RWPE2 (cell line): Measurements from ENCODE around the gene FYCO1.

Source experiments
- ATAC-seq: fragments of 200-7000 bp; cut with Tn5 transposase; 3 replicates; pipeline ENCODE4 v1.9.1; 2021; ENCODE audit warnings: low read depth
- DNase-seq: peaks from one replicate; pipeline ENCODE4 v3.0.0-alpha.2; 2020; ENCODE audit warnings: low spot score
- H3K27ac ChIP-seq: fragments of 450-650 bp; 2 replicates; pipeline ENCODE4 v1.5.1; 2017; ENCODE audit warnings: mild to moderate bottlenecking; ENCODE audit not compliant: poor library complexity, severe bottlenecking
- H3K27me3 ChIP-seq: fragments of 250-450 bp; sonication (Bioruptor Pico); 2 replicates; pipeline ENCODE4 v1.5.1; 2021; ENCODE audit warnings: mild to moderate bottlenecking, moderate library complexity; ENCODE audit not compliant: insufficient read depth, poor library complexity, severe bottlenecking
- H3K36me3 ChIP-seq: fragments of 250-450 bp; sonication (Bioruptor Pico); 2 replicates; pipeline ENCODE4 v1.5.1; 2020; ENCODE audit warnings: low read depth, mild to moderate bottlenecking, moderate library complexity
- H3K4me1 ChIP-seq: fragments of 250-450 bp; sonication (Bioruptor Pico); 2 replicates; pipeline ENCODE4 v1.5.1; 2021; ENCODE audit warnings: mild to moderate bottlenecking, moderate library complexity; ENCODE audit not compliant: insufficient read depth, poor library complexity, severe bottlenecking
- H3K4me3 ChIP-seq: fragments of 250-450 bp; sonication (Bioruptor Pico); 2 replicates; pipeline ENCODE4 v1.5.1; 2021; ENCODE audit warnings: mild to moderate bottlenecking, moderate library complexity; ENCODE audit not compliant: severe bottlenecking
- H3K9me3 ChIP-seq: fragments of 250-450 bp; sonication (Bioruptor Pico); 2 replicates; pipeline ENCODE4 v1.5.1; 2021; ENCODE audit warnings: mild to moderate bottlenecking, moderate library complexity; ENCODE audit not compliant: severe bottlenecking
- TF ChIP-seq, protein P1 (sequence below): fragments of 450-650 bp; IDR thresholded peaks from one replicate; pipeline ENCODE4 v1.5.1; 2017; ENCODE audit warnings: mild to moderate bottlenecking, moderate library complexity; ENCODE audit not compliant: poor library complexity, severe bottlenecking

FYCO1 gene

DNA sequence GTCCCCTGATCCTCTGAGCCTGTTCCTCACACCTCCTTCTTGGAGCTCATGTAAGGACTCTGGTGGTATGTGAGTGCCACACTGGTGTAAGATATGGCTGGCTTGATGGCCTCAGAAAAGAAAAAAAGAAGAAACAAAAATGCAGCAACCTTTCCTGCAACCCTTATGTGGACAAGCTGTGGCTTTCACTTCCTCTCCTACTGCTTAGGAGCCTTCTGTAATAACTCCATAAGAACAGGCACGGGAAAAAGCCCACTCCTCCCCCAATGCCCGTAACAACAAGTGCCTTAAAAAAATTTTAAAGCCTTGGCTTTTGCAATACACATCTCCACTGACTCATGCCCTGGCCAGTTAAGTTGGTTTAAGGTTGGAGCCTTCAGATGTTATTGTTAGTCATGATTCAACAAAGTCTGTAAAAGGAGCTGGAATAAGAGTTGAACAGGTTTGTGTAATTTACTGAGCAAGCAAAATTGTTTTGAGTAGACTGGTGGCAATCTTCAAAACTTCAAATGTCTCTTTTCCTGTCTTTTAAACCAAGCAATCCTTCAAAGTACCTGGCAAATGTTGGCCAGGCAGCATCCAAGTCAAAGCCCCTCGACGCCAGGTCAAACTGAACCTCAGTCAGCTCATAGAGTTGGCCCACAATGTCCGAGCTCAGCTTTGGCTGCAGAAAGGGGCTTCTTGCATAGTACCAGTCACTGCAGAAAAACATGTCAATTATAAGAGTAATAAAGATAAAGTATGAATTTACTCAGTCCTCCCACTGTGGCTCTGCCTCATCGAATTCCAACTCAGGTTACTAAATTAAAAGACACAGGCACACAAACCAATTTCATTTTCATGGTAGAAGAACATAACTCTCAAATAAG is 22.9 kb downstream of the FYCO1 start:
- Histone ChIP-seq H3K9me3 (no peaks in the 10 kb centered on the region), H3K27me3 (no peaks in the 10 kb centered on the region), H3K36me3 (peaks cover 53% of the 10 kb centered on the region), H3K27ac (peak overlapping the region; percentile 12), H3K4me1 (peaks cover 11% of the 10 kb centered on the region), H3K4me3 (no peak overlapping the region)
- no peak for DNase-seq
- TF ChIP-seq, protein P1, sequence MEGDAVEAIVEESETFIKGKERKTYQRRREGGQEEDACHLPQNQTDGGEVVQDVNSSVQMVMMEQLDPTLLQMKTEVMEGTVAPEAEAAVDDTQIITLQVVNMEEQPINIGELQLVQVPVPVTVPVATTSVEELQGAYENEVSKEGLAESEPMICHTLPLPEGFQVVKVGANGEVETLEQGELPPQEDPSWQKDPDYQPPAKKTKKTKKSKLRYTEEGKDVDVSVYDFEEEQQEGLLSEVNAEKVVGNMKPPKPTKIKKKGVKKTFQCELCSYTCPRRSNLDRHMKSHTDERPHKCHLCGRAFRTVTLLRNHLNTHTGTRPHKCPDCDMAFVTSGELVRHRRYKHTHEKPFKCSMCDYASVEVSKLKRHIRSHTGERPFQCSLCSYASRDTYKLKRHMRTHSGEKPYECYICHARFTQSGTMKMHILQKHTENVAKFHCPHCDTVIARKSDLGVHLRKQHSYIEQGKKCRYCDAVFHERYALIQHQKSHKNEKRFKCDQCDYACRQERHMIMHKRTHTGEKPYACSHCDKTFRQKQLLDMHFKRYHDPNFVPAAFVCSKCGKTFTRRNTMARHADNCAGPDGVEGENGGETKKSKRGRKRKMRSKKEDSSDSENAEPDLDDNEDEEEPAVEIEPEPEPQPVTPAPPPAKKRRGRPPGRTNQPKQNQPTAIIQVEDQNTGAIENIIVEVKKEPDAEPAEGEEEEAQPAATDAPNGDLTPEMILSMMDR = no peak
- ATAC-seq = peak; percentile 98

DNA sequence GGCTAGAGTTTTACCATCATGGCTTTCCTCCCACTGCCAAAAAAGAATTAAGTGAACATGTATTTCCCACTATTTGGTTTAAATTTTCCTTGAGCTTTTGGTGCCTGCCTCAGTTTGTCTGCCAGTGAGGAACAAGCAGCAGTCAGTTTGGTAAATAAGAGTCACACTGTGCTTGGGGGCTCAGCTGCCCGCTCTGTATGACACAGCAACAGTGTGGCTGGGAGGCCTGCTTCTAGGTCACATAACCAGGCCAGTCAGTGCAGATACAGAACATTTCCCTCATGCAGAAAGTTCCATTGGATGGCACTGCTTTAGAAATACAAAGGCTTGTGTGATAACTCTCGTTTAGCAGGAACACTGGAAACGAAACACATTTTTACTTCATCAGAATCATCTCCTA is 25.7 kb downstream of the FYCO1 start:
- Histone ChIP-seq H3K4me1 (peaks cover 11% of the 10 kb centered on the region), H3K27ac (no peak overlapping the region), H3K4me3 (no peak overlapping the region), H3K9me3 (no peaks in the 10 kb centered on the region), H3K27me3 (no peaks in the 10 kb centered on the region), H3K36me3 (peaks cover 50% of the 10 kb centered on the region)
- TF ChIP-seq, protein P1 = no peak
- no peak for DNase-seq
- ATAC-seq = no peak

DNA sequence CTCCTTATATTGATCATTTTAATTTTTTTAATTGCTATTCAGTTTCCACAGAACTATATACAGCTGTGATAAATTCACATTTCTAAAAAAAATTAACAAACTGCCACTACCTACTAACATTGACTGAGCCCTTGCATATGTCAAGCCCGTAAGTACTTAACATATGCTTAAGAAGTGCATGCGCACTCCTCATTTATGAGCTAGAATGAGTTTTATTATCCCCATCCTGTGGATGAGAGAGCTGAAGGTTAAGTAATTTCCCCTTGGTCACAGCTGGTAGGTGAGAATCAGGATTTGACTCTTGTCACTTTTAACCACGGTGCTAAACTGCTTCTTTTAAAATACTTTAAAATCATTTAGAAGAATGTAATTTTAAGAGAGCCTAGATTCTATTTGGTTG is 26.5 kb downstream of the FYCO1 start:
- Histone ChIP-seq H3K36me3 (peaks cover 58% of the 10 kb centered on the region), H3K4me1 (peaks cover 11% of the 10 kb centered on the region), H3K9me3 (no peaks in the 10 kb centered on the region), H3K27me3 (no peaks in the 10 kb centered on the region), H3K27ac (no peak overlapping the region), H3K4me3 (no peak overlapping the region)
- DNase-seq (no peak), ATAC-seq (no peak)
- TF ChIP-seq, protein P1 = no peak

DNA sequence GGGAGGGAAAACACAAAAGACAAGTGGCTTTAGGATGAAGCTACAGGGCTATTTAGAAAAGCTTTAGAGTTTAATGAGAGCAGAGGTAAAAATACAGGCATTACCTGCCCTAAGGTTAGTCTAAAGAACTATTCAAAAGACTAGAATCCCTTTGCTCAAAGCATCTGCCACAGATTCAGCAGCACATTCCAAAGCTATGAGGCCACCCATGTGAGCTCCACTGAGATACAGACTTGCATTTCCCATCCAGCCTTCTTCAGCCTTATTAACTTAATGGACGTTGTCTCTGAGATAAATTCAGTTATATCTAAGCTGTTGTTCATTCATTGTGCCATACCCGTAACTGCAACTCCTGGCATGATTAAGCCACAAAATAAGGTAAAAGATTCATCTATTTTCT is 26.9 kb downstream of the FYCO1 start:
- no peak for DNase-seq

More for the DNA sequence above, 26.9 kb downstream of the FYCO1 start:
- H3K4me3 ChIP-seq = no peak overlapping the region
- H3K36me3 ChIP-seq = peaks cover 61% of the 10 kb centered on the region
- peaks cover 11% of the 10 kb centered on the region for H3K4me1 ChIP-seq
- ATAC-seq = no peak
- H3K9me3 ChIP-seq = no peaks in the 10 kb centered on the region
- H3K27me3 ChIP-seq = no peaks in the 10 kb centered on the region
- no peak overlapping the region for H3K27ac ChIP-seq
- TF ChIP-seq, protein P1 = no peak
